ENCODE data around the gene SUPV3L1.
"Not testable (repeated sequence)": the region's sequence is repeated elsewhere in the genome, so short reads cannot be mapped to it uniquely, and the experiment has no call there.

Gene SUPV3L1

GRCh38 chr10:69179743-69180524 is at the start of gene SUPV3L1:
Gene SUPV3L1 (plus strand): TSS chr10:69180234. CDS start chr10:69180292, 58 bp downstream.
- peak within 1 kb of the TSS; percentile 100 for H3K4me3 ChIP-seq (ENCODE audit: low read depth, low read length)
- DNase-seq (ENCODE audit: low read depth): peak; percentile 95

GRCh38 chr10:69130251-69130650 is 49.8 kb upstream of the SUPV3L1 start:
- no peak overlapping the region for H3K4me3 ChIP-seq (ENCODE audit: low read depth, low read length)
- DNase-seq (ENCODE audit: low read depth): no peak

DNA sequence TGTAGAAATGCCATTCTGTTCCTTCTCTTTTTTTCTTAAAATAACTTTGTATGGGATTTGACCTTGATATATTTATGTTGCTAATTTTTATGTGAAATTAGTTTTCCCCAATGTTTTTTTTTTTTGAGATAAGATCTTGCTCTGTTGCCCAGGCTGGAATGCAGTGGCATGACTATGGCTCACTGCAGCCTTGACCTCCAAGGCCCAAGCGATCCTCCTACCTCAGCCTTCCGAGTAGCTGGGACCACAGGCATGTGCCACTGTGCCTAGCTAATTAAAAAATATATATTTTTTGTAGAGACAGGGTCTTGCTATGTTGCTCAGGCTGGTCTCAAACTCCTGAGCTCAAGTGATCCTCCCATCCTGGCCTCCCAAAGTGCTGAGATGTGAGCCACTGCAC is 40.1 kb upstream of the SUPV3L1 start:
- DNase-seq (ENCODE audit: low read depth): no peak
- no peak overlapping the region for H3K4me3 ChIP-seq (ENCODE audit: low read depth, low read length)

DNA sequence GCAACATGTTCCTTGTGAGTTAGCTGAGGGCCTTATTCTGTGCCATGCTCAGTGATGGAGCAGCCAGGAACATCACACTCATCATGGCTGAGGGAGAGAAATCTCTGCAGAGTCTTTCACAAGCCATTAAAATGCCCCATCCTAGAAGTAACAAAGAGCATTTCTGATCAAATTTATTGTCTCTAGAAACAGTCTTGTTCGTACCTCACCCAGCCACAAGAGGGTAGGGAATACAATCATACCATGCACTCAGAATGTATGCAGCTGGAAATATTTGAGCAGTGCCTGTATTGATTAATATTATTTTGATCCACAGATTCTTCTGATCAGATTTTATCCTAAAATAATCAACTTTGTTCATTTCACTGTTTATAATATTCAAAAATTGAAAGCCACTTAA is 38.7 kb upstream of the SUPV3L1 start:
- H3K4me3 ChIP-seq (ENCODE audit: low read depth, low read length): no peak overlapping the region
- no peak for DNase-seq (ENCODE audit: low read depth)

DNA sequence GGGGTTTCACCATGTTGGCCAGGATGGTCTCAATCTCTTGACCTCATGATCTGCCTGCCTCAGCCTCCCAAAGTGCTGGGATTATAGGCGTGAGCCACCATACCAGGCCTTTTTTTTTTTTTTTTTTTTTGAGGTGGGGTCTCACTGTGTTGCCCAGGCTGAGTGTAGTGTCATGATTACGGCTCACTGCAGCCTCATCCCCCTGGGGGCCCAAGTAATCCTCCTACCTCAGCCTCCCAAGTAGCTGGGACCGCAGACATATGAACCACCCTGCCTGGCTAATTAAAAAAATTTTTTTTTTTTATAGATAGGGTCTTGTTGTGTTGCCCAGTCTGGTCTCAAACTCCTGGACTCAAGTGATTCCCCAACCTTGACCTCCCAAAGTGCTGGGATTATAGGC is 38.0 kb upstream of the SUPV3L1 start:
- DNase-seq (ENCODE audit: low read depth); H3K4me3 ChIP-seq (ENCODE audit: low read depth, low read length): not testable (repeated sequence)

- no peak for DNase-seq (ENCODE audit: low read depth)
These were observed 37.1 kb upstream of the SUPV3L1 start for GRCh38 chr10:69142983-69143382.

GRCh38 chr10:69145329-69145728 is 34.7 kb upstream of the SUPV3L1 start:
- H3K4me3 ChIP-seq (ENCODE audit: low read depth, low read length): no peak overlapping the region
- no peak for DNase-seq (ENCODE audit: low read depth)

More at GRCh38 chr10:69142983-69143382, 37.1 kb upstream of the SUPV3L1 start:
- H3K4me3 ChIP-seq (ENCODE audit: low read depth, low read length): no peak overlapping the region

- no peak overlapping the region for H3K4me3 ChIP-seq (ENCODE audit: low read depth, low read length)
These were observed 34.2 kb upstream of the SUPV3L1 start for GRCh38 chr10:69145864-69146263.

GRCh38 chr10:69146759-69147158 is 33.3 kb upstream of the SUPV3L1 start:
- H3K4me3 ChIP-seq (ENCODE audit: low read depth, low read length): no peak overlapping the region
- no peak for DNase-seq (ENCODE audit: low read depth)

More at GRCh38 chr10:69145864-69146263, 34.2 kb upstream of the SUPV3L1 start:
- DNase-seq (ENCODE audit: low read depth): no peak

- H3K4me3 ChIP-seq (ENCODE audit: low read depth, low read length): no peak overlapping the region
- DNase-seq (ENCODE audit: low read depth): no peak
These were observed 28.1 kb upstream of the SUPV3L1 start for GRCh38 chr10:69151984-69152383.

GRCh38 chr10:69153227-69153626 is 26.8 kb upstream of the SUPV3L1 start:
- DNase-seq (ENCODE audit: low read depth): no peak

DNA sequence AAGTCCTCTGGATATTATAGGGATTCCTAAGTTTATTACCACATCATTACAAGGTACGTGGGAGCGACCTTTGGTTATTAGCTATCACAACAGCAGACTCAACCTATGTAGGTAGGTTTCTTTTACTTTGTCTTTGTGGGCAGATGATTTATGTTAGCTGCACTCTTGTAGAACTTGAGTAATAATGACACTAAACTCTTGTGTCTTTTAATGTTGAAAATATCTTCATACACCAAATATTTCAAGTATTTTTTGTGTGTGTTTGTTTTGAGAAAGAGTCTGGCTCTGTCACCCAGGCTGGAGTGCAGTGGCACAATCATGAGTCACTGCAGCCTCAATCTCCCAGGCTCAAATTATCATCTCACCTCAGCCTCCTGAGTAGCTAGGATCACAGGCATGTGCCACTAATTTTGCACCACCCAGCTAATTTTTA is 19.2 kb upstream of the SUPV3L1 start:
- H3K4me3 ChIP-seq (ENCODE audit: low read depth, low read length): no peak overlapping the region
- DNase-seq (ENCODE audit: low read depth): no peak

More at GRCh38 chr10:69153227-69153626, 26.8 kb upstream of the SUPV3L1 start:
- no peak overlapping the region for H3K4me3 ChIP-seq (ENCODE audit: low read depth, low read length)

DNA sequence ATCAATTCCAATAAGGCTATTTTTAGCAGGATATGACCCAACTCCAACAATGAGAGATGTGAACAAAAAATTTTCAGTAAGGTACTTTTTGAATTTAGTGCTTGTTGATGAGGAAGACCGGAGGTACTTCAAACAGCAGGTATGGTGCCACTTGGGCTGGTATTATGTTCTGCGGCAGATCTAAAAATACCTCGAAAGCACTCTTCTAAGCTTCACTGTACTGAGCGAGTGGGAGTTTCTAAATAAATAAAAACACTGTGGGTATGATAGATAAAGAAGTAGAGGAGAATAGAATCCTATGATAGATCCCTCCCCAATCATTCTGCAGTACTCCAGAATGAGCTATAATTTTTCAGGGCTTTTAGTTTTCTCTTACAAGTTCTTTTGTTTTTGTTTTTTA is 11.5 kb upstream of the SUPV3L1 start:
- no peak overlapping the region for H3K4me3 ChIP-seq (ENCODE audit: low read depth, low read length)
- no peak for DNase-seq (ENCODE audit: low read depth)

- DNase-seq (ENCODE audit: low read depth): no peak
- no peak overlapping the region for H3K4me3 ChIP-seq (ENCODE audit: low read depth, low read length)
These were observed 7.6 kb upstream of the SUPV3L1 start for GRCh38 chr10:69172241-69172982.

DNA sequence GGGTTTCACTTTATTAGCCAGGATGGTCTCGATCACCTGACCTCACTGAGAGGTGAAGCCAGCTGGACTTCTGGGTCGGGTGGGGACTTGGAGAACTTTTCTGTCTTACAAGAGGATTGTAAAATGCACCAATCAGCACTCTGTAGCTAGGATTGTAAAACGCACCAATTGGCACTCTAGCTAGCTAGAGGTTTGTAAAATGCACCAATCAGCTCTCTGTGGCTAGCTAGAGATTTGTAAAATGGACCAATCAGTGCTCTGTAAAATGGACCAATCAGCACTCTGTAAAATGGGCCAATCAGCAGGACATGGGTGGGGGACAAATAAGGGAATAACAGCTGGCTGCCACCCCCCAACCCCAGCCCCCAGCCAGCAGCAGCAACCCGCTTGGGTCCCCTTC is 4.7 kb upstream of the SUPV3L1 start:
- not testable (repeated sequence) for H3K4me3 ChIP-seq (ENCODE audit: low read depth, low read length); DNase-seq (ENCODE audit: low read depth)

DNA sequence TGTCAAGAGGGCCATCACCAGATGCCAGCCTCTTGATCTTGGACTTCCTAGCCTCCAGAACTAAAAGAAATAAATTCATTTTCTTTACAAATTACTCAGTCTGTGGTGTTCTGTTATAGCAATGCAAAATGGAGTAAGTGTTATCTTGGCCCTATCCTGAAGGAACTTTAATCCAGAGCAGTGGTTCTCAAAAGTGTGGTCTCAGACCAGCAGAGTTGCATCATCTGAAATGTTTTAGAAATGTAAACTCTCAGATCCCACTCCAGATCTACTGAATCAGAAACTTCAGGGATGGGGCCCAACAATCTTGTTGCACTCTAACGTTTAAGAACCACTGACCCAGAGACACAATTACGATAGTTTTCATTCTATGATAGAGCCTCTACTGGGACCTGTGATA is 3.2 kb upstream of the SUPV3L1 start:
- no peak overlapping the region for H3K4me3 ChIP-seq (ENCODE audit: low read depth, low read length)
- no peak for DNase-seq (ENCODE audit: low read depth)

DNA sequence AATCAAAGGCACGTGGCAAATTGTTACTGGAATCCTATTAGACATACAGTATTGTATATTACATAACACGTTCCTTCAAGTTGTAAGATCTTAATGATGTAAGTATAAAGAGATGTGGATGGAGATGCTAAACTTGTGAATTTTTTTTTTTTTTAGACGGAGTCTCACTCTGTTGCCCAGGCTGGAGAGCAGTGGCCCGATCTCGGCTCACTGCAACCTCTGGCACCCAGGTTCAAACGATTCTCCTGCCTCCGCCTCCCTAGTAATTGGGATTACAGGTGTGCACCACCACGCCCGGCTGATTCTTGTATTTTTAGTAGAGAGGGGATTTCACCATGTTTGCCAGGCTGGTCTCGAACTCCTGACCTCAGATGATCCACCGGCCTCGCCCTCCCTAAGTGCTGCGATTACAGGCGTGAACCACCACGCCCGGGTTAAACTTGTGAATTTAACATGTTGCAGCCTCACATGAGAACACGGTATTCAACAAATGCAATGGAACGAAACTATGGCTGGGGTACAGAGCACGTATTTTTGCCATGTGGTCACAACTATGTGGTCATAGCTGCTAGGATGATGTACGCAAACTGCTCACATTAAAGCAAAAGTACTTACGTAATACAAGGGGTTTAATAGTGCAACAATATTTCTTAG is 818 bp upstream of the SUPV3L1 start:
- DNase-seq (ENCODE audit: low read depth): no peak
- H3K4me3 ChIP-seq (ENCODE audit: low read depth, low read length): peak overlapping the region; percentile 100

DNA sequence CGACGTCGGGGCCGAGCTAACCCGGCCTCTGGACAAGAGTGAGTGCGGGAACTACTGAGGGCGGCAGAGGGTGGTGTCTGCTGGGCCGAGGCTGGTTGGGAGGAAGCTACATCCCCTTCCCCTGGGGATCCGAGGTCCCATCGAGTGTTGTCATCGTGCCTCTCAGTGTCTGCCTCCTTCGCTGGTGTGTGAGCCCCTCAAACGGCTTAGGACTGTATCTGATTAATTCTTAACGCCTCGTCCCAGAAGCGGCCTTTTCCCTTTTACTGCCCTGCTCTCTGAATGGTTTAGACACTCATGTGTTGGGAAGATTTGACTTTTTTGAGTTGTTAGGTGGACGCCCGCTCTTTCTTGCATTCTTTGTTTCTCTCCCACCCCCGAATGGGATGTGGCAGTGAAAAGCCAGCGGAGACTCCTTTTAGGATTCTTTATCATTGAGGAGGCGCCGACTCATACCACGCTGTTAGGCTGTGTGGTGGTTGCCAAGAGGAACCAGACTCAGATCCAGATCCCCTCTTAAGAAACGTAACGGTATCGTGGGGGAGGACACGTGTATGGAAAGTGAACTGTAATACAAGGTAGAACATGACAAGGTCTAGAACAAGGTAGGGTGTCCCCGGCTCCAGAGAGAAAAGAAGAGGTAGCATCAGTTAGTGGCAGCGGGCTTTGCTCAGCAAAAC is 631 bp downstream of the SUPV3L1 start:
- no peak for DNase-seq (ENCODE audit: low read depth)
- peak overlapping the region; percentile 100 for H3K4me3 ChIP-seq (ENCODE audit: low read depth, low read length)

DNA sequence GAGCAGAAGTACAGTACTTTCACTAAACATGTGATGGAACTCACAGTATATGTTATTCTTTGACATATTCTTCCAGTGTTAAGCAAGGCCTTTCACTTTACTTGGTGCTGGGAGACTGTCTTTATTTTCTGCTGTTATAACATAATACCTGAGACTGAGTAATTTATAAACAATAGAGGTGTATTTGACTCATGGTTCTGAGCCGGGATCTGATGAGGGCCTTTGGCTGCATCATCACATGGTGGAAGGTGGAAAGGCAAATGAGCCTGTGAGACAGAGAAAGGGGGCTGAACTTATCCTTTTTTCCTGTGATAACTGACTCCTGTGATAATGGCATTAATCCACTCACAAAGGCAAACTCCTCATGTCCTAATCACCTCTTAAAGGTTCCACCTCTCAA is 1.4 kb downstream of the SUPV3L1 start:
- DNase-seq (ENCODE audit: low read depth): no peak
- peak overlapping the region; percentile 100 for H3K4me3 ChIP-seq (ENCODE audit: low read depth, low read length)

- no peak overlapping the region for H3K4me3 ChIP-seq (ENCODE audit: low read depth, low read length)
- no peak for DNase-seq (ENCODE audit: low read depth)
These were observed 2.0 kb downstream of the SUPV3L1 start for GRCh38 chr10:69182005-69182404.

Measured in skeletal muscle cell (primary cell).